Mesodermal cell (in vitro differentiated cells): ENCODE measurements around the gene EDARADD.

Experiments
- H3K27ac ChIP-seq: 2 replicates; pipeline ENCODE4 v1.7.0; 2013; ENCODE audit warnings: mild to moderate bottlenecking, low read depth, low read length, moderate library complexity; ENCODE audit not compliant: severe bottlenecking
- H3K36me3 ChIP-seq: 2 replicates; pipeline ENCODE4 v1.7.1; 2013; ENCODE audit warnings: mild to moderate bottlenecking, low read length, moderate library complexity; ENCODE audit not compliant: control insufficient read depth, insufficient read depth
- H3K4me1 ChIP-seq: one replicate; pipeline ENCODE4 v1.7.1; 2013; ENCODE audit warnings: mild to moderate bottlenecking, low read length; ENCODE audit not compliant: insufficient read depth, control insufficient read depth, poor library complexity, severe bottlenecking
- H3K4me3 ChIP-seq: 2 replicates; pipeline ENCODE4 v1.7.0; 2013; ENCODE audit warnings: low read length, control low read depth, mild to moderate bottlenecking; ENCODE audit not compliant: insufficient read depth, poor library complexity, severe bottlenecking; ENCODE audit errors: extremely low read depth
- H3K9me3 ChIP-seq: 2 replicates; pipeline ENCODE4 v1.7.1; 2013; ENCODE audit warnings: mild to moderate bottlenecking, low read length, moderate library complexity; ENCODE audit not compliant: control insufficient read depth
- WGBS, 2 experiments: methylation state at CpG; one replicate each; pipeline ENCODE4 v1.1.5; 2013; ENCODE audit warnings: missing lambda C conversion rate in 2 of 2; ENCODE audit not compliant: insufficient coverage in 2 of 2; 5-methylcytosine and 5-hydroxymethylcytosine counted together

The EDARADD gene

DNA sequence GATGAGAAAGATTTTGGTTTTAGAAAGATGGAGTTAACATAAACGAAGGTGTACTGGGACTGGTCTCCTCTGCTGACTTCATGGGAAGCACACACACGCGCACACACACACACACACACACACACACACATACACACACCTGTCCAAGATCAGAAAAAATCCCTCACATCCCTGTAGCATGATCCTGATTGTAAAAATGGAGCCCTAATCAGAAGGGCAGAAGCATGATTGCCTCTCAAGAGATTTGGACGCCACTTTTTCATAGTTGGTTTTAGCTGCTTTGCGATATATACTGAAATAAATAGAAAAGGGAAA lies 73.2 kb downstream of the EDARADD start:
- H3K4me1 ChIP-seq: no peaks in the 10 kb centered on the region
- no peak overlapping the region for H3K4me3 ChIP-seq
- 100% methylated on average over 1 of the region's 5 CpGs for WGBS, 2 experiments
- no peaks in the 10 kb centered on the region for H3K9me3 ChIP-seq
- H3K27ac ChIP-seq: no peak overlapping the region
- no peaks in the 10 kb centered on the region for H3K36me3 ChIP-seq

DNA sequence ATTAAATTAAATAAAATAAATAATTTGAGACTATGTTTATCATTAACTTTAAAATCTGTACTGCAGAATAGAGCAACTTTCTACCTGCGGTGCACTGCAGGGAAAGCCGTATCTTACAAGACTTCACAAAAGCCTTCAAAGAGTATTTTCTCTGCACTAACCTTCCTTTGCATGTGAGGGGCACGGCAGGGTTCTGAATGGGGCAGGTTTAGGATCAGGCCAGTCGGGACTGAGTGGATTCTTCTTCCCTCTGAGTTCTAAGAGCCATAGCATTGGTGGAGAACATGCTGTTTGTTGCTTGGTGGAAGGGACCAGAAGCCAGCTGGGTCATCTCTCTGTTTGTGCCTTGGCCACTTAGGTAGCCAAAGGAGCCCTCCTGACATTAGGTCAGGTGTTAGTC lies 74.5 kb downstream of the EDARADD start:
- H3K4me3 ChIP-seq: no peak overlapping the region
- no peak overlapping the region for H3K27ac ChIP-seq
- H3K4me1 ChIP-seq: no peaks in the 10 kb centered on the region
- whole genome bisulfite sequencing, 2 experiments: 52 to 60% methylated on average over 2 of the region's 4 CpGs
- H3K9me3 ChIP-seq: no peaks in the 10 kb centered on the region
- no peaks in the 10 kb centered on the region for H3K36me3 ChIP-seq

DNA sequence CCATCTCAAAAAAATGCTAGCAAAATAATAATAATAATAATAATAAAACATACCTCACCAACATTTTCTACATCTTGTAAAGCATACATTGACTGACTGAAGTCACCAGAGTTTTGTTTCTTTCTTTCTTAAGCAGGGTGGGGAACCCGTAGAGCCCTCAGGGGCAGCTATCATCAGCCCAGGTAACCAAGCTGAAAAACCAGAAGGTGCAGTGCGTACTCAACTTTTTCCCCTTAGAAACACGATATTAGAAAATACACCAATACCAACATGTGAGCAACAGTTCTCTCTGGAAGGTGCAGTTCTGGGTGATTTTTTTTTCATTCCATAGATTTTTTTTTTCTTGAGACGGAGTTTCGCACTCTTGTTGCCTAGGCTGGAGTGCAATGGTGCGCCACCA lies 75.4 kb downstream of the EDARADD start:
- Histone ChIP-seq H3K4me1 (no peaks in the 10 kb centered on the region), H3K36me3 (no peaks in the 10 kb centered on the region), H3K4me3 (no peak overlapping the region), H3K9me3 (no peaks in the 10 kb centered on the region), H3K27ac (no peak overlapping the region)
- 93 to 100% methylated on average over 1 to 3 of the region's 6 CpGs for WGBS, 2 experiments

DNA sequence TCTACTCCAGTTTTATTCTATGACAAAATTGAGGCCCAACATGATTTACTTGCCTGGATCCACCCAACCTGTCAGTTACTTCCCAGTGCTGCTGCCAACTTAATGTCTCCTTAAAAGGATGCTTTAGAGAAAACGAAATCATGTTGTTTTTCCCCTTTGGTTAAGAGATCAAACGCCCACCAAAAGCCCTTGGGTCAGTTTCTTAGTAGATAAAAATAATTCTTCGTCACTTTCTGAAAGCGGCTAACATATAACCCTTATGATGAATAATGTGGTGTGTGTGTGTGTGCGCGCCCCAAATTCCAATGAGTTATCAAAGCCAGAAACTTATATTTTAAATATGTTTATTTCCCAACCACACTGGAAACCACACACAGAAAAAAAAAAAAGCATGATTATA lies 77.0 kb downstream of the EDARADD start:
- Histone ChIP-seq H3K4me3 (no peak overlapping the region), H3K36me3 (no peaks in the 10 kb centered on the region), H3K27ac (no peak overlapping the region), H3K9me3 (no peaks in the 10 kb centered on the region), H3K4me1 (no peaks in the 10 kb centered on the region)
- 80% methylated on average over 2 of the region's 6 CpGs; no CpG with 5 or more reads in 1 of the 2 experiments for WGBS, 2 experiments

DNA sequence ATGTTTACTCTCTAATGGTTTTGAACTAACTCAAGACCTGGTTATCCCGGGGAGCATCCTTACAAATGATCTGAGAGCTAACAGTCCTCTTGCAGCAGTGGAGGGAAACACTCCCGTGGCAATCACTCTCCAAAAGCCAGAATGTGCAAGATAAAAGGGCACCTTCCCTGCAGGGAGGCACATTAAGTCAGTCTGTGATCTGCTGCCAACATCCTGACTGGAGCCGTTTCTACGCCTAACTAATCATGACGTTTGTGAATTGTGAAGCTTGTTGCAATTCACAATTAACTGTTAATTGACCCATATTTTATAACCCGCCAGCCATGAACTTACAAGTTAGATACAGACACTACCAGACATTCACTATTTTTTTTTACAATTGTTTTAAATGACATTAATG lies 77.6 kb downstream of the EDARADD start:
- WGBS, 2 experiments: 12 to 15% methylated on average over 3 to 5 of the region's 6 CpGs
- H3K27ac ChIP-seq: no peak overlapping the region
- no peaks in the 10 kb centered on the region for H3K36me3 ChIP-seq
- no peaks in the 10 kb centered on the region for H3K4me1 ChIP-seq
- no peak overlapping the region for H3K4me3 ChIP-seq
- H3K9me3 ChIP-seq: no peaks in the 10 kb centered on the region

DNA sequence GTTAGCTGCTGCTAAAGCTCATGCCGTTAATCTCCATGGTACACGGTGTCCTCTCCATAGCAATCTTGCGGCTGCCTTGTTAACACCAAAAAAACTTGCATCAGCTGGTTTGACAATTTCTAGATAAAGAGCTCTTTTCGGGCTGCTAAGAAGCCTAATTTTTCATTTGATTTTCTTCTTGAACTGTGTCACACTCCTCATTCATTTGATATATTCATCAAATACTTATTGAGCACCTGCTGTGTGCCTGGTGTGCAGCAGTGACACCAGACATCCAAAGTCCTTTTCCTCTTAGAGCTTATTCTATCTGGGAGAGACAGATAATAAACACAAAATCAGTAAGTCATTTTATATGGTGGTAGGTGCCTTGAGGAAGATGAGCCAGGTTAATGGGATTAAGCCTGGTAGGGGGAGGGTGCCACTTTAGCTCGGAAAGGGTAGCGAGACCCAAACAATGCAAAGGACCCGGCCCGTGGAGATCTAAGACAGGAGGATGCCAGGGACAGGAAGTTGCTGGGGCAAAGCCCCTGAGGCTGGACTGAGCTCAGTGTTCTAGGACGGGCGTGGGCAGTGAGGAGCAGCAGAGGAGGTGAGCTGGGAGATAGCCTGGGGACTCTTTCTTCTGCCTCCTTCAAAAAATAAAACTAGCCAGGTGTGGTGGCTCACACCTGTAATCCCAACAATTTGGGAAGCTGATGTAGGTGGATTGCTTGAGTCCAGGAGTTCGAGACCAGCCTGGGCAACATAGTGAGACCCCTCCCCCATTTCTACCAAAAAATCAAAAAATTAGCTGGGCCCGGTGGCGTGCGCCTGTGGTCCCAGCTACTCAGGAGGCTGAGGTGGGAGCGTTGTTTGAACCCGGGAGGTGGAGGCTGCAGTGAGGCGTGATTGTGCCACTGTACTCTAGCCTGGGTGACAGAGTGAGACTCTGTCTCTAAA lies 79.0 kb downstream of the EDARADD start:
- Histone ChIP-seq H3K4me3 (no peak overlapping the region), H3K27ac (no peak overlapping the region), H3K4me1 (no peaks in the 10 kb centered on the region), H3K36me3 (no peaks in the 10 kb centered on the region), H3K9me3 (no peaks in the 10 kb centered on the region)
- WGBS, 2 experiments: 83 to 85% methylated on average over 10 to 16 of the region's 17 CpGs

DNA sequence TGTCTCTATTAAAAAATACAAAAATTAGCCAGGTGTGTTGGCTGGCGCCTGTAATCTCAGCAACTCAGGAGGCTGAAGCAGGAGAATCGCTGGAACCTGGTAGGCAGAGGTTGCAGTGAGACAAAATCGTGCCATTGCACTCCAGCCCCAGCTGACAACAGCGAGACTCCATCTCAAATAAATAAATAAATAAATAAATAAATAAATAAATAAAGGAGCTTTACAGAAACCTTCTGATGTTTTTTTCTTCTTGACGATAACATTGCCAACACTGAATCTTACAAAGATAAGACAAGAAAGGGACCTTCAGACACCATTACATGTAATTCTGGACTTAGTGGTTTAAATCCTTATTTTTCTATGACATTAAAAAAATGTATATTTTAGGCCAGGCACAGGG lies 81.9 kb downstream of the EDARADD start:
- Histone ChIP-seq H3K36me3 (no peaks in the 10 kb centered on the region), H3K9me3 (no peaks in the 10 kb centered on the region), H3K4me1 (no peaks in the 10 kb centered on the region), H3K27ac (no peak overlapping the region), H3K4me3 (no peak overlapping the region)
- 100% methylated on average over 2 of the region's 5 CpGs for WGBS, 2 experiments

DNA sequence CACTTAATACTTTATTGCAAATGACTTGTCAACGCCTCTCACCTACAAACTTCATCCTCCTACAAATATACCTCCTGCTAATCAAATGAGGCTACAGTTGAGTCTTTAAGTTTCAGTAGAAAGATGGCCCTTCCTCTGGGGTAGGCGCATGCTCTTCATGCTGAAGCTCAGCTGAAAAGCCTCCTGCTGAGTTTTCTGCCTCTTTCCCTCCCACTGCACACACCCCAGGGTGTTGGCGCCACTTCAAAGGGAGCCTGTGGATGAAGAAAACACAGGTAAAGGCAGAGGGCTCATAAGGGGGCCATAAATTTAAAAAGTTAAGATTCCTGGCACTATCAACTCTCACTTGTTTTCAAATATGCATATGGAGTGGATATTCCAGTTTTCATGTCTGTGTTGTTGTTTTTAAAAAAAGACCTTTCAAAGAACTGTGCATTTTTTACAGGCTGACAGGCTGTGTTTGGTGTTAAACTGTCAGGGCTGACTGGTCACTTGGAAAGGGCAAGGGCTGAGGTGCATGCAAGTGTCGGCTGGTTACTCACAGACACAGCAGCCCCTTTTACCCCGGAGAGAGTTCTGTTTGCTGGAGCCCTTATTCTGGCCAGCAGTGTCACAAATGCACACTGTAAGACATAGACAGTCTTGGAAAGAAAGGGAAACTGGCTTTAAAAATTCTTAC lies 86.8 kb downstream of the EDARADD start:
- Histone ChIP-seq H3K27ac (no peak overlapping the region), H3K4me1 (no peaks in the 10 kb centered on the region), H3K36me3 (no peaks in the 10 kb centered on the region), H3K4me3 (no peak overlapping the region), H3K9me3 (no peaks in the 10 kb centered on the region)
- 45 to 70% methylated on average over 2 of the region's 5 CpGs for WGBS, 2 experiments

DNA sequence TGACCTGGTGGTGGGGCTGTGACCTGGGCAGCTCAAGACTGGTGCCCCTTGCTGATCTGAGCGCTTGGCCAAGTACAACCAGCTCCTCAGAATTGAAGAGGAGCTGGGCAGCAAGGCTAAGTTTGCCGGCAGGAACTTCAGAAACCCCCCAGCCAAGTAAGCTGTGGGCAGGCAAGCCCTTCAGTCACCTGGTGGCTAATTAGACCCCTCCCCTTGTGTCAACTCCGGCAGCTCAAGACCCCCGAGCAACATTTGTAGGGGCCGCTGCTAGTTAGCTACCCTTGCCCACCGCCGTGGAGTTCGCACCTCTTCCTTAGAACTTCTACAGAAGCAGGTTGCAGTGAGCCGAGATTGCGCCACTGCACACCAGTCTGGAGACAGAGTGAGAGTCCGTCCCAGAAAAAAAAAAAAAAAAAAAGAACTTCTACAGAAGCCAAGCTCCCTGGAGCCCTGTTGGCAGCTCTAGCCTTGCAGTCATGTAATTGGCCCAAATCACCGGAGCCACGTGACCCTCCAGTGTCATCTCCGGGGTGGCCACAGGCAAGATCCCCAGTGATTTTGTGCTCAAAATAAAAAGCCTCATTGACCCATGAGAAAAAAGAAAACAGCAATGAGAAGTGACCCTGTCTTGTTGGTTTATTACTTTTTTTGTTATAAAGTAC lies 90.4 kb downstream of the EDARADD start:
- H3K4me3 ChIP-seq: no peak overlapping the region
- no peaks in the 10 kb centered on the region for H3K9me3 ChIP-seq
- no peak overlapping the region for H3K27ac ChIP-seq
- H3K4me1 ChIP-seq: no peaks in the 10 kb centered on the region
- WGBS, 2 experiments: 91 to 95% methylated on average over 8 to 11 of the region's 14 CpGs
- H3K36me3 ChIP-seq: no peaks in the 10 kb centered on the region

DNA sequence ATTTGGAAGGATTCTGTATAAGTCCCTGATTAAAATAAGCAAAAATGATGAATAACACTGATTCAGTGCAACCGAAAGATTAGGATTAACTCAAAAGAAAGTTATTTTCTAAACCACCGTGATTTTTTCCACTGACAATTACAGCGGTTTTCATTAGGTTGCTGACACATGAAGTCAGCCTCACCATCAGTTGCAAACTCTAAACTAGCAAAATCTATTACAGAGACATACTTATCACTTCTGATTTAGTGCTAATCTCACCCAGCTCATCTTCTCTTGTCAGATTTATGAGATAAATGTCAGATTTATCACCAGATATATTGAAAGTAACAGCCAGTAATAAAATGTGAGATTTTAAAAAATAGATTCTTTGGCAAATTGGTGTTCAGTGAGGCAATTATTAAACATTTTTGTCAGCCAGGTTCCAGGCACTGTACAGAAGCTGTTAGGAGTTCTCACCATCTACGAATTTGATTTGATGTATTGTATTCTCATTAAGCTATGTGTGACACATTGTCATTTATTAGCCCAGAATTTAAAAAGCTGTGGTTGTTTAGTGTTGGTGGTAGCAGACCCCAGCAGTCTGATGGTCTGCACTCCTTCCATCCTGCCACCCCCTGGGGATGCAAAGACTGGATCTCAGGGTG lies 92.4 kb downstream of the EDARADD start:
- H3K4me1 ChIP-seq: no peaks in the 10 kb centered on the region

More for the DNA sequence above, 92.4 kb downstream of the EDARADD start:
- no peaks in the 10 kb centered on the region for H3K36me3 ChIP-seq
- no peaks in the 10 kb centered on the region for H3K9me3 ChIP-seq
- 91 to 100% methylated on average over 3 of the region's 4 CpGs for WGBS, 2 experiments
- no peak overlapping the region for H3K4me3 ChIP-seq
- H3K27ac ChIP-seq: no peak overlapping the region
